NT2/D1 (cell line): ENCODE data around the gene PTK6.

Source experiments
- DNase-seq: peaks from one replicate; pipeline ENCODE4 v3.0.0-alpha.2; 2011; ENCODE audit warnings: low read depth, low spot score
- H3K27me3 ChIP-seq: 2 replicates; pipeline ENCODE4 v1.6.0; 2011; ENCODE audit warnings: mild to moderate bottlenecking; ENCODE audit not compliant: insufficient read length, insufficient read depth
- H3K36me3 ChIP-seq: 2 replicates; pipeline ENCODE4 v1.6.1; 2011; ENCODE audit warnings: mild to moderate bottlenecking, low read length, mixed read lengths; ENCODE audit not compliant: insufficient read depth, insufficient read length
- H3K4me1 ChIP-seq: 2 replicates; pipeline ENCODE4 v1.5.1; 2011; ENCODE audit not compliant: insufficient read depth, insufficient read length
- H3K4me3 ChIP-seq: 2 replicates; pipeline ENCODE4 v1.5.1; 2011; ENCODE audit warnings: low read depth; ENCODE audit not compliant: insufficient read length
- H3K9ac ChIP-seq: 2 replicates; pipeline ENCODE4 v1.6.0; 2011; ENCODE audit warnings: low read depth; ENCODE audit not compliant: insufficient read length
- H3K9me3 ChIP-seq: 2 replicates; pipeline ENCODE4 v1.5.1; 2011; ENCODE audit warnings: mild to moderate bottlenecking, low read length; ENCODE audit not compliant: insufficient read depth
- SUZ12 ChIP-seq: IDR thresholded peaks from 2 replicates; pipeline ENCODE4 v1.6.1; 2011; ENCODE audit not compliant: insufficient read length, insufficient read depth; ENCODE audit errors: extremely low read depth
- YY1 ChIP-seq: IDR thresholded peaks from 2 replicates; pipeline ENCODE4 v1.6.1; 2011; ENCODE audit not compliant: insufficient read length, insufficient read depth
- ZNF274 ChIP-seq: IDR thresholded peaks from 2 replicates; pipeline ENCODE4 v1.6.1; 2011; ENCODE audit warnings: mild to moderate bottlenecking, low read depth, low read length

Gene PTK6

DNA sequence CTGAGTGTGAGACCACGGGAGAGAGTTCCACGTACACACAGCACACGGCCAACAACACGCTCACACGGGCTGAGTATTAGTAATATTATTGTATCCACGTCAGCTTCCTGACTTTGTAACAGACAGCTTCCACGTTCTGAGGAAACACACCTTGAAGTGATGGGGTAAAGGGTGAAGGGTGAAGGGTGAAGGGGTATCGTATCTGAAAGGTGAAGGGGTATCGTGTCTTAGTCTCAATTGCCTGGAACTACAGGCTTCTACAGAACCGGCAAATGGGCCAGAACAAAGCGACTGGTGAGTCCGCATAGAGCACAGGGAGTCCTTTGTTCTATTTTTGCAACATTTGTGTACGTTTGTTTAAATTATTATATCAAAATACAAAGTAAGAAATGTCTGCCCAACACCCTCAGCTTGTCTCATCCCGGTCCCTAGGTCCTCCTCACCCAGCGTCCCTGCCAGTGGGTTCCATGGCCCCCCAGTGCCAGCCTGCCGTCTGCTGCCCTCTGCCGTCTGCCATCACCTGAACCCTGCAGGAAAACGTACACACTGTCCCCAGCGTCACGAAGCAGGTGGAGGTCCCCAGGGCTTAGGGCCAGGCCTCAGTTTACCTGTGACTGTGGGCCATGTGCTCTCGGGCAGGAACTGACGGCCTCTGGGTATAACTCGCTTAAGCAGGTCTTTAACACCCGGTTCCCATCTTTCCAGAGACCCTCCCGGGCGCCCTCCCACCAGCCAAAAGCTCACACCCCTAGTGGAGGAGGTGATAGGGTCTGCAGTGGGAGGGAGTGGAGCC lies 41.2 kb upstream of the PTK6 start:
- Histone ChIP-seq H3K27me3 (no peaks in the 10 kb centered on the region), H3K36me3 (no peaks in the 10 kb centered on the region), H3K4me3 (no peak overlapping the region), H3K4me1 (peaks cover 12% of the 10 kb centered on the region), H3K9ac (no peak overlapping the region), H3K9me3 (no peaks in the 10 kb centered on the region)
- no peak for DNase-seq
- TF ChIP-seq SUZ12 (no peak), ZNF274 (no peak)

GRCh38 chr20:63577317-63577894 lies 40.2 kb upstream of the PTK6 start:
- no peak for TF ChIP-seq YY1
- Histone ChIP-seq H3K9me3 (no peaks in the 10 kb centered on the region), H3K27me3 (no peaks in the 10 kb centered on the region), H3K4me3 (no peak overlapping the region), H3K36me3 (peaks cover 8% of the 10 kb centered on the region), H3K9ac (no peak overlapping the region), H3K4me1 (peaks cover 21% of the 10 kb centered on the region)
- no peak for DNase-seq

GRCh38 chr20:63576311-63576710 lies 39.1 kb upstream of the PTK6 start:
- no peak overlapping the region for H3K4me3 ChIP-seq
- H3K4me1 ChIP-seq, result peaks cover 26% of the 10 kb centered on the region
- no peaks in the 10 kb centered on the region for H3K9me3 ChIP-seq
- H3K36me3 ChIP-seq, result peaks cover 16% of the 10 kb centered on the region
- TF ChIP-seq ZNF274, result no peak
- TF ChIP-seq YY1, result no peak
- no peak for TF ChIP-seq SUZ12
- H3K27me3 ChIP-seq, result no peaks in the 10 kb centered on the region
- no peak for DNase-seq
- H3K9ac ChIP-seq, result peak overlapping the region; percentile 63

DNA sequence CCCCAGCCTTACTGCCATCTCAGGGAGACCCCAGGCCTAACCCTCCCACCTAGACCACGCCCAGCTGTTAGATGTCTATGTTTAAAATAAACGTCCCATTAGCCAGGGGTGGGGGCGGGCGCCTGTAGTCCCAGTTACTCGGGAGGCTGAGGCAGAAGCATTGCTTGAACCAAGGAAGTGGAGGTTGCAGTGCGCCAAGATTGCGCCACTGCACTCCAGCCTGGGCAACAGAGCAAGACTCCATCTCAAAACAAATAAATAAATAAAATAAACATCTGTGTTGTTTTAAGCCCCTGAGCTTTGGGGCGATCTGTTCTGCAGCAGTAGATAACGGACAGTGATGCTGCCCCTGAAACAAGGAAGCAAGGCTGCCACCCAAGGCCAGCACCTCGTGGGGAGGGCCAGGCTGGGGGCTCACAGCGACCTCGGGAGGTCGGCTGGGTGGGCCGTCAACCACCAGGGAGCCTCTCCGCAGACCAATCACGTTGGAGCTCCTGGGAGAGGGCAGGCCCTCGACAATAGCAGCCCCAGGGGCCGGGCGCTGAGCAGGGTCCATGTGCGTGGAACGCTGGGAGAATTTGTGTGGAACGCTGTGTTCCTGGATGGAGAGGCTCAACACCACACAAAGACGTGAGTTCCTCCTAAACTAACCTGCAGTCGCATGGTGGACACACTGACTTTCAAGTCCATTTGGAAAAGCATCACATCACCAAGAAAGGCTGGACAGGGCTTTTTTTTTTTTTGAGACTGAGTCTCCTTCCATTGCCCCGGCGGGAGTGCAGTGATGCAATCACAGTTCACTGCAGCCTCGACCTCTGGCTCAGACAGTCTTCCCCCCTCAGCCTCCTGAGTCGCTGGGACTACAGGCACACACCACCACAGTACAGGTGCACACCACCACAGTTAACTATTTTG lies 37.9 kb upstream of the PTK6 start:
- peak overlapping the region; percentile 92 for H3K9ac ChIP-seq
- H3K4me3 ChIP-seq, result peak overlapping the region; percentile 45

DNA sequence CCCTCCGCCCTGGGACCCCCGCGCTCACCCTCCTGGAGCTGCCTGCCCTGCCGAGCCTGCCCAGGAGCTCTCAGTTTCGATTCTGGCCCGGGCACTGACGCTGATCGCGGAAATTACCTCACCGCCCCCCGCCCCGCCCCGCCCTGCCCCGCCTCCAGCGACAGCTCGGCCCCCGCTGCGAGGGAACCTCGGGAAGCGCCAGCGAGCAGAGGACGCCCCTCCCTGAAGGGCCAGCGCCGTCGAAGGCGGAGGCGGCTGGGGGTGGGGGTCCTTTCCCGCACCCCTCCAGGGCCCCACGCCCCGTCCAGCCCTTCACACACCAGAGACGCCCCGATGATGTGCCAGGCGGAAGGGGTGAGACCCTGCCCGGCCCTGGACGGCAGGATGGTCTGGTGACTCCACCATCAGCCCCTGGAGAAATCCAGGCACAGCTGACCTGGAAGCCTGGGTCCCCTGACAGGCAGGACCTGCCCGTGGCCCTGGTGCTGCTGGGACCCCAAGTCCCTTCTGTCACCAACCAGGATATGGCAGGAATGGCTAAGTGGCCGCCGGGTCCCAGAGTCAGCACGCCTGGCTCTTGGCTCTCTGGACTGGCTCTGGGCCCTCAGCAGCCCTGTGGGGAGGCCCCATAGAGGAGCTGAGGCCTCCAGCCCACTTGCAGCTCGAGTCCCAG lies 37.1 kb upstream of the PTK6 start, which contains the start of gene HELZ2:
Gene HELZ2 (minus strand): TSS at position 84 of the 673 bp plus-strand sequence. CDS start 1,854 bp downstream, outside the sequence.
- TF ChIP-seq SUZ12 (no peak), ZNF274 (no peak), YY1 (no peak)
- peaks cover 18% of the 10 kb centered on the region for H3K4me1 ChIP-seq
- peak within 1 kb of the TSS; percentile 92 for H3K9ac ChIP-seq
- H3K9me3 ChIP-seq, result no peaks in the 10 kb centered on the region
- peaks cover 28% of the 10 kb centered on the region for H3K36me3 ChIP-seq
- no peaks in the 10 kb centered on the region for H3K27me3 ChIP-seq
- H3K4me3 ChIP-seq, result peak within 1 kb of the TSS; percentile 53
- DNase-seq, result no peak

More for the DNA sequence above, 37.9 kb upstream of the PTK6 start:
- H3K27me3 ChIP-seq, result no peaks in the 10 kb centered on the region
- TF ChIP-seq YY1, result no peak
- TF ChIP-seq ZNF274, result no peak
- no peak for TF ChIP-seq SUZ12
- H3K36me3 ChIP-seq, result peaks cover 22% of the 10 kb centered on the region
- H3K4me1 ChIP-seq, result peaks cover 18% of the 10 kb centered on the region
- no peak for DNase-seq
- H3K9me3 ChIP-seq, result no peaks in the 10 kb centered on the region

- no peak for DNase-seq
- TF ChIP-seq YY1 (no peak), ZNF274 (no peak), SUZ12 (no peak)
- Histone ChIP-seq H3K27me3 (no peaks in the 10 kb centered on the region), H3K36me3 (peaks cover 33% of the 10 kb centered on the region), H3K9me3 (no peaks in the 10 kb centered on the region), H3K4me1 (peaks cover 18% of the 10 kb centered on the region), H3K9ac (peak overlapping the region; percentile 75), H3K4me3 (peak overlapping the region; percentile 53)
Observed at GRCh38 chr20:63573647-63574131, 36.5 kb upstream of the PTK6 start.
